T follicular helper cell (primary cell): ENCODE data around the gene MMP17.

Source experiments
- DNase-seq: peaks from one replicate; pipeline ENCODE4 v3.0.0-alpha.2; 2020; ENCODE audit warnings: low read depth

MMP17 gene

DNA sequence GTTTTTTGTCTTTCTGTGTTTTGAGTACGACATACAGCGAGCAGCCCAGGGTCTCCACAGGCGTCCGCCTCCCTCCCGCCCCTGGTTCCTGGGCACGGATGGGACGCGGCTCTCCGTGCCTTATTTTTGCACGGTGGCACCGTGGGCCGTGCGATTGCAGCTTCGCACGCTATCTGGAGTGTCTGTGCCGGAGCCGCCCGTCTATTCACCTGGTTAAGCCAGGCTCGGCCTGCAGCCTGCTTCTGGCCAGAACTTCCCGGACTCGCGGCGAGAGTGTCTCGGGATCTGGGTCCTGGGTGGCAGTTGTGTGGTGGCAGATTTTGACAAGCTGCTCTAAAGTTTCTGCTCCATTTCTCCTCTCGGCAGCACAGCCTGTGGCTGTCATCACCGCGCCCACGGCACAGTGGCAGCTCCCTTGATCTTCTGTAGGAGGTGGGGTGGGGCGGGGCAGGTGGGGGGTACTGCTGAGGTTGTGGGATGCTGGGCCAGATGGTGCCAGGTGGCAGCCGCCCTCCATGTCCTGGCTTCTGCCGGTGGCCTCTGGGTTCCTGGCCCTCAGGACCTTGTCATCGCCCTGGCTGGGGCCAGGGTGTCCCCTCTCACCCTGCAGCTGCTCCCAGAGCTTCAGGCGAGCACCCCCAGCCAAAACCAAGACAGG is 2.9 kb downstream of the MMP17 start:
- no peak for DNase-seq

DNA sequence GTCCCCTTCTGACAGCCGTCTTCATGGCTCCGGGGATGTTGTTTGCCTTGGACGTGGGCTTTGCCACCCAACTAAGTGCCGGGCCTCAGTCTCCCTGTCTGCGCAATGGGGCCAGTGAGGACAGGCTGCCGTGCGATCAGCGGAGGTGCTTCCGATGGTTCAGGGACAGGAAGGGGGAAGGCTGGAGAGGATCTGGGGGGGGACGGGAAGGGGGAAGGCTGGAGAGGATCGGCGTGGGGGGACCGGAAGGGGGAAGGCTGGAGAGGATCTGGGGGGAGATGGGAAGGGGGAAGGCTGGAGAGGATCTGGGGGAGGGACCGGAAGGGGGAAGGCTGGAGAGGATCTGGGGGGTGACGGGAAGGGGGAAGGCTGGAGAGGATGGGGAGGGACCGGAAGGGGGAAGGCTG is 3.4 kb downstream of the MMP17 start:
- DNase-seq, result no peak

DNA sequence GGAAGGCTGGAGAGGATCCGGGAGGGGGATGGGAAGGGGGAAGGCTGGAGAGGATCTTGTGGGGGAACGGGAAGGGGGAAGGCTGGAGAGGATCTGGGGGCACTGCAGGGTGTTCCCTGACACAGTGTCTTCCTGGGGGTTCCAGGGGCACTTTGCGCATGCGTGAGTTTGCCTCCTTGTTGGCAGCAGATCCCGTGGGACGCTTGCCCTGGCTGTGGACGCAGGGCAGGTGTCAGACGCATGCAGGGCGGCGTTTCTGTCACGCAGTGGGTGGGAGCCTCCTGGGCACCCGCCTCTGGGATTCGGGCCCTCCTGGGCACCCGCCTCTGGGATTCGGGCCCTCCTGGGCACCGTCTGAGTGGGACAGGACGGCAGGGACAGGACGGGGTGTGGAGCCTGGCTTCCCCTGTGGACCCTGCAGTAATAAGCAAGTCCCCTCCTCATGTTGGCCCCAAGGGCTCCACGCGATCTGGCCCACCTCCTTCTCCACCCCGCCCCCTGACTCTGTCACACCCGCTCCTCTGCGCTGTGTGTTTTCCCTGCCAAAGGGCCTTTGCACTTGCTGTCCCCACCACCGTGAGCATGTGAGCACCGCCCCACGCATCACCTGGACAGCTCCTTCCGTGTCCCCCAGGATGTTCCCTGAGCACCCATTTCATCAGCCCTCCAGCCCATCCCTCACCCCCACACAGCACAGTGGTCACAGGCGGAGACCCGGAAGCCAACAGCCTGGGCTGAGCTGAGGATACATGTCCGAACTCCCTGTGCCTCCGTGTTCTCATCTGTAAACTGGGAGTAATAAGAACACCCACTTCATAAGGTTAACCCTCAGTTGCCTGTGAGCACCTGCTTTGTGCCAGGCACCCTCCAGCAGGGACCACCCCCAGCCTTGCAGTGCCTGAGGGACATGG is 4.4 kb downstream of the MMP17 start:
- no peak for DNase-seq

DNA sequence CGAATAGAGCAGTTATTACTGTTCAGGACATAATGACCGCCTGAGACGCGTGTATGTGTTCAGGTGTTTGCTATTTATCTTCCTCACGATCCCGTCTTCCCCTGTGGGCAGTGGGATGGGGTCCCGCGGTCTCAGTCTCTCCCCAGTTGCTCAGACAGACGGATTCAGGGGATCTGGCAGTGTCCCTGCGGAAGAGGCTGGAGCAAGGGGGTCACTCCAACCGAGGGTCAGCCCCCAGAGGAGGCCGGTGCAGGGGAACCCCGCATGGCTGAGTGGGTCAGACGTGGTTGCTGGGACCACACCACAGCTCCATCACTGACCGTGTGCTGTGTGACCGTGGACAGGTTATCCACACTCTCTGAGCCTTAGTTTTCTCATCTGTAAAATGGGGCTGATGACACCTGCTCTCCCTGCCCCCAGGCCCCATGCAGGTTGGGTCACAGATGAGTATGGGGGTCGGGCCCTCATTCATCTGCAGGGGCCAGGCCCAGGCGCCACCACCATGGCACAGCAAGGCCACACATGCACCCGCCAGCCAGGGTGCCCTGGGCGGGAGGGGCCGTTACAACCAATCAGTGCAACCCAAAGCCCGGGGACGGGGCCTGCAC is 5.2 kb downstream of the MMP17 start:
- no peak for DNase-seq

DNA sequence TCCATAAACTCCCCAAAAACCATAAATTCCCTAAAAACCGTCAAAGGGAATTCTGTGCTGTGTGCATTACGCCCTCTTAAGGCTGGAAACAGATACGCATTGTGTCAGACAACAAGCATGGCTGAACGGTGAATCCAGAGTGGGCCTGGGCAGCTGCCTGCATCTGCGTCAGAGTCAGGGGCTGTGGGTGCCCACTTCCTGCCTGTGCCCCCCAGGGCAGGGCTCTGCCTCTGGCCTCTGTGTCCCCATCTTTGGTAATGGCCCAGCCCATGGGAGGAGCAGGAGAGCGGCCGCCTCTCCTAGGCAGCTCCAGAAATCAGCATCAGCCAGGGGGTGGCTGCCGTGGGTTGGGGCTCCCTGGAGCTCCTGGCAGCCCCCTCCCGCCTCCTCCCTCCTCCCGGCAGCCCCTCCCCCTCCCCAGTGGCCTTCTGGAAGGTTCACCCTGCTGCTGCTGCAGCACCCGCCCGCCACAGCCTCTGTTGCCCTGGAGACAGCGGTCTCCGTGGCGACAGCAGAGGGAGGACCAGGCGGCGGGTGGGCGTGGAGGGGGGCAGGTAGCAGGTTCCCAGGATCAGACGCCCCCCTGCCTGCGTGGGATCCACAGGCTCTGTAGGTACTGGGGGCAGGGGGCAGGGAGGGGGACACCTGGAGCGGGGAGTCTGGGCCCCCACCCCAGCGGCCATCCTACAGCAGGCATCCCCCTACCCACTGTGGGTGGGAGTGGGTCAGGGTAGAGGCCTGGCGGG is 5.9 kb downstream of the MMP17 start:
- no peak for DNase-seq

DNA sequence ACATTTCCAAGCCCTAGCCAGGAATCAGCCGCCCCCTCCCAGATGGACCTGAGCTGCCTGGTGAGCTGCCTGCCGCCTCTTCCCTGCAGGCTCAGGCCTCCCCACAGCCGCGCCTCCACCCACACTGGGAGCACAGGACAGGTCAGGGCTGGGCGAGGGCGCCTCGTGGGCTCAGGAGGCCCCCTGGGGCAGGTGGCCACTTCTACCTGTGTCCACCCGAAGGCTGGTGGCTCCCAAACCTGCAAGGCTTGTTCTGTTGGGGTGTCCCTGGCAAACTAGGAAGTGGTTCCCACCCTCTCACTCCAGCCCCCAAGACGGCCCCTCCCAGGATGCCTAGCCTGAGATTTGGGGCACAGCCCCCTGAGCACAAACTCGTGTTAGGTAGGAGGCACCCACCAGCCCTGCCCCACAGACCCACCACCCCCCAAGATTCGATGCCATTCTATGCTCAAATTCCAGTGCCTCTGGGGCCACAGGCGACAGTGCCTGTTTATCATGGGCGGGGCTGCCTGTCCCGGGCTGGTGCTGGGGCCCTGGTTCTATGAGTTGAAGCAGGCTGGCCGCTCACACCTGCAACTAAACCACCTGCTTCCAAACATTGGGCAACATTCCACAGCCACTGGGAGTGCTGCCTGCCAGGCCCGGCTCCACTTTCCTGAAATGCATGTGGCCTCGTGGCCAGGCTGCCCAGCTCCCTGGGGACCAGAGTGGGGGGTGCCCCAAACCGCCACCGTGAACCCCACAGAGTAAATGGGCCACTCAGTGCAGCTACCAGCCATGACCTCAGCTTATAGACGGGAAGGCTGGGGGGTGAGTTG is 6.8 kb downstream of the MMP17 start:
- DNase-seq, result no peak

DNA sequence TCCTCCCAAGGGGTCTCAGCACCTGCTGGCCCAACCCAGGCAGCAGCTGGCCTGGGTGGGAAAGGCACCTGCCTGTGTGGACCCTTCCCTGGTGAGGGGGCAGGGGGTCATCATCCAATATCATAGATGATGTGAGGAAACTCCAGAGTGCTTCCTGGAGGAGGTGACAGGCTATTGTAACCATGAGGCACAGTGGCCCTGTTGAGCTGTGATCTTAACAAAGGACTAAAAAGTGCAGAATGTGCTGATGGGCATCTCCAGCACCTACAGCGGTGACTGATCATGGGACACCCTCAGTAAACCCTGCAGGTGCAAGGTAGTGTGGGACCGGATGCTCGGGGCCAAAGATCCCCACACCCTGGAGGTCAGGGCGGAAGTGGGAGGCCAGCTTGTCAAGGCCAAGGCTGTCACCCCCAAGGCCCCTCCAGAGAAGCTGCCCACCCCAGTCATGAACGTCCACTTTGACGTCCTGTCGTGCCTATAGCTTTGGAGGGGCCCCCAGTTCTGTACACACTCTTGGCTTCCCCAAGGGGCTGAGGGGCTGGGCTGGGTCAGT is 7.5 kb downstream of the MMP17 start:
- DNase-seq, result no peak

DNA sequence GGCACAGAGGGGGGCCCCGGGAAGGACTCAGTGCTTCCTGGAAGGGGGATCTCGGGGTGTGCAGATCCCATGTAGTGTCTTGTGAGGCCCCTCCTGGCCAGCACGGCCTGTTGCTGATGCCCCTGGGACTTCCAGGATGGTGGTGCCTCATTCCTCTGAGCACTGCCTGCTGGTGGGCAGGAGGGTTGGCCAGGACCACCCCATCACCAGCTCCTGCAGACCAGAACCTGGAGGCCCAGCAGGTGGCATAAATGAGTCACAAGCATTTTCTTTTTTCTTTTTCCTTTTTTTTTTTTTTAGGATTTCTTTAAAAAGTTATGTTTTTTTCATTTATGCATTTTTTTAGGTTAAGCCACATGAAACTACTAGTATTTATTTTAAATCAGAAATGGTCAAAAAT is 8.0 kb downstream of the MMP17 start:
- no peak for DNase-seq

DNA sequence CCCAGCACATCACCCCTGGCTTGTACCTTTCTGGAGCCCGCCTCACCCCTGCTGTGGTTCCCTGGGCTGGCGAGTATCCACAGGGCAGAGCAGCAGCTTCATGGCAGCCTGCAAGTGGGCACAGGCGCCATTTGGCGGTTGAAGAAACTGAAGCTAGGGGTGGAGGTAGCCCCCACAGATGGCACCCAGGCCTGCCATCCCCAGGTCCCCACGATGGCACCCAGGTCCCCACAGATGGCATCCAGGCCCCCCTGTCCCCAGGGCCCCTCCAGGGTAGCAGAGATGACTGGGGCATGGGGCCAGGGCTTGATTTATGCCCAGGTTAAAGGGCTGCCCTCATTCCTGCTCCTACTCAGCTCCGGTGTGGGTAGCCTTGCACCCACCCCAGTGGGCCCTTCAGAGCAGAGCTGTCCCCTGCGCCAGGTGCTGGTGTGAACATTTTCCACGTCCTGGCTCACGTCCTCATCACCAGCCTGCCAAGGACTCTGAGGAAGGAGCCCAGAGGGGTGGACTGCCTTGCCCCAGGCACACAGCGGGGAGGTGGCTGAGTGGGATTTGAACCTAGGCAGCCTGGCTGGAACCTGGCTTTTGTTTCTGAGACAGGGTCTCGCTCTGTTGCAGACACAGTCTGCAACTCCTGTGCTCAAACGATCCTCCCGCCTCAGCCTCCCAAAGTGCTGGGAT is 8.7 kb downstream of the MMP17 start:
- DNase-seq, result no peak

DNA sequence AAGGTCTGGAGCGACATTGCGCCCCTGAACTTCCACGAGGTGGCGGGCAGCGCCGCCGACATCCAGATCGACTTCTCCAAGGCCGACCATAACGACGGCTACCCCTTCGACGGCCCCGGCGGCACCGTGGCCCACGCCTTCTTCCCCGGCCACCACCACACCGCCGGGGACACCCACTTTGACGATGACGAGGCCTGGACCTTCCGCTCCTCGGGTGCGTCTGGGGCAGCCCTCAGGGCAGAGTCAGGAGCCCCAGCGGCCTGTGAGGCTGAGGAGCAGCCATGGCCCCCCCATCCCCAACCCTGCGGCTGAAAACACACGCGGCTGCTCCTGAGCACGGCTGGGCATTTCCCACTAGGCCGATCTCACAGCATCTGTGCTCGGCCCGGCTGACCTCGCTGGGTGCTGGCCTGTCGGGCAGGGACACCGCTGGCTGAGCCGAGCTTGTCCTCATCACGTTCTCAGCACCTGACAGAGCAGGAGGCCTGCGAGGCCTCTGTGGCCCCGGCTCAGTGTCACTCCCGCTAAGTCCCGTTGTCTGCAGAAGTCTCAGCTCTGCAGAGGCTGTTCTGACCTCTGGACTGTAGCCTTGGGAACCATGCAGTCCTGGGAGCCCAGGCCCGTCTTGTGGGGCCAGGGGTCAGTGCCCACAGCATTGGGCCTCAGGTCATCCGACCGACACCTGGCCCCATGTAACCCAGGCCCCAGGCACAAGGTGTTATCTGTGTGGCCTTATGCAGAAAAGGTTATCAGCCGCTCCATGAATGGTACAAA is 12.6 kb downstream of the MMP17 start:
- DNase-seq, result no peak

DNA sequence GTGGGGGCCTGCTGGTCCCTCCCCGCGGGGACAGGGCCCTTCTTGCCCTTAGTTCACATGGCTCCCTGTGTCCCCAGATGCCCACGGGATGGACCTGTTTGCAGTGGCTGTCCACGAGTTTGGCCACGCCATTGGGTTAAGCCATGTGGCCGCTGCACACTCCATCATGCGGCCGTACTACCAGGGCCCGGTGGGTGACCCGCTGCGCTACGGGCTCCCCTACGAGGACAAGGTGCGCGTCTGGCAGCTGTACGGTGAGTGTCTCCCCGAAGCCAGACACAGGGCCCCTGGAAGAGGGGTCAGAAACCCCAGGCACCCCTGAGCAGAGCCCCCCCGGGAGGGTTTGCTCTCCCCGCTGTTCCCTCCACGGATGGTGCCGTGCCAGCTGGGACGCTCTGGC is 13.4 kb downstream of the MMP17 start:
- no peak for DNase-seq

DNA sequence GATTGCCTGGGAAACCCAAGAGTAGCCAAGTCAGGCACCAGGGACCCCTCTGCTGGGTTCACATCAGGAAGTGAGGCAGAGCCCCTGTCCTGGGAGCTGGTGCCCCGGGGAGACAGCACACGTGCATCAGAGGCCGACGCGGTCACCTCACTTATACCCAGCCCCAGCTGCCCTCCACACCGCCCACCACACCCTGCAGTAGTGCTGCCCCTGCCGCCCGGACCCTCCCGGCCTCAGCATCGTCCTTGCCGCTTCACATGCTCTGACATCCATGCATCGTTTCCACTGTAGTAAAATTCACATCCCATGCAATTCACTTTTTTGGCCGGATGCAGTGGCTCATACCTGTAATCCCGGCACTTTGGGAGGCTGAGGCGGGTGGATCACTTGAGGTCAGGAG is 14.0 kb downstream of the MMP17 start:
- no peak for DNase-seq

DNA sequence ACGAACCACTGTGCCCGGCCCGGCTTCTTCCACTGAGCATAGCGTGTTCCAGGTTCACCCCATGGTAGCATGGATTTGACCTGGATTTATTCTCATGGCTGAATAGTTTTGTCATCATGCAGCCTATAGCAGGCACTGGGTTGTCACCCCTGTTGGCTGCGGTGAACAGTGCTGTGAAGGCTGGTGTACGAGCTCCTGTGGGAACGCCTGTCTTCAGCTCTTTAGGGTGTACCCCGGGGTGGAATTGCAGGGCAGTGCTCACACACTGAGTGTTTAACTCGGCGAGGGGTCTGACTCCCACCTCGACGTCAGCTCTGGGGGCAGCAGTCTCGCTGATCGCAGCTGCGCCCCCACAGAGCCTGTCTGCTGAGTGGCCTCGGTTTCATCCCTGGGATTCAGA is 15.3 kb downstream of the MMP17 start:
- DNase-seq, result no peak

DNA sequence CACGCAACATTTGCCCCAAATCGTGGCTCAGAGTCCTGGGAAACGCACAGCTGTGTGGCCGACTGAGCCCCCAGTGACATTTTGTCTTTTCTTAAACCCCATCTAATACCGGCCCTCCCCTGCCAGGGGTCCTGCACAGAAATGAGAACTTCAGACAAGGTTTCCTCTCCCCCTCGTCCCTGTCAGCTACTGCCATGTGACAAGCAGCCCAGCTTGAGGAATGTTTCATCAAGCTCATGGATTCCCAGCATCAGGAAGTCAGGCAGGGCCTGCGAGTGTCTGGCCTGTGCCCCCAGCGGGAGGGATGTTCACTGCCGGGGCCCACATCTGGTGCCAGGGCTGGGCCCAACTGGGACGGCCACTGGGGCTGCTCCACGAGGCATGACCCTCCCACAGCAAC is 15.9 kb downstream of the MMP17 start:
- no peak for DNase-seq

DNA sequence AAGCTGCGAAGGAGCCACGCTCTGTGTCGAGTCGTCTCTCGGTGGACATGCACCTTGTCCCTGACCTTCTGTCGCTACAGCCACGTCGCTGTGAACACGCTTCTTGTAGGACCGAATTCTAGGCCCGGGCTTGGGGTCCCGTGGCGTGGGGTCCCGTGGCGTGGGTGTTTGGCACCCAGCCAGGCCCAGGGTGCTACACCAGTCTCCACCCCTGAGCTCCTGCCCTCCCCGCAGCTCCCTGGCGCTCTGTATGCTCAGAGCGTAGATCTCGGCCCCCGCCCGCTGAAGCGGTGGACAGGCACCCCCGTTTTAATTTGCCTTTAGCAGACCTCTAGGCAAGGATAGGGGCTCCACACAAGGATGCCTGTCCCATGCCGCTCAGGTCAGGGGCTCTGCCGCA is 16.5 kb downstream of the MMP17 start:
- no peak for DNase-seq

DNA sequence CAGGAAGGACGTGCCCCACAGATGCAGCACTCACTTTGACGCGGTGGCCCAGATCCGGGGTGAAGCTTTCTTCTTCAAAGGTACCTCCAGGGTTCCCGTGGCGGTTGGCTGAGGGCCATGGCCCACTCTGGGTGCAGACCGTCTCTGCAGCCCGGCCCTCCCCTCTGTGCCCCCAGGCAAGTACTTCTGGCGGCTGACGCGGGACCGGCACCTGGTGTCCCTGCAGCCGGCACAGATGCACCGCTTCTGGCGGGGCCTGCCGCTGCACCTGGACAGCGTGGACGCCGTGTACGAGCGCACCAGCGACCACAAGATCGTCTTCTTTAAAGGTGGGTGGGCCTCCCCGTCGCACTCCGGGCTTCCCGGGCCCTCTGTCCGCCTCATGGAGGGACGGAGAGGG is 16.9 kb downstream of the MMP17 start:
- no peak for DNase-seq

DNA sequence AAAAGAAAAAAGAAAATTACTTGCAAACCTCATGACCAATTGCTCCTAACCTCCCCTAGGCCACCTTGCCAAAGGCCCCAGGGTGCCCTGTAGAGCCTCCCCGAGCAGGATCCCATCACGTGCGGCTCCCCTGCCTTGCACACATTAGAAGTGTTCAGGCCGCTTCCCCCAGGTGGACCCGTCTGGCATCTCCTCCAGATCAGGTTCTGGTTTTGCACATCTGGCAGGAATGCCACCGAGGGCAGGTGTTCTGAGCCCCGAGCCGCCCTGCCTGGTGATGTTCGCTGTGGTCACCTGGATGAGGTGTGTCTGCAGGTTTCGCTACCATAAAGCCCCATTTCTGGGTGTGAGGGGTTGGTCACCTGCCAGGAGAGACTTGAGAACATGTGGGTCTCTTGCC is 19.3 kb downstream of the MMP17 start:
- DNase-seq, result no peak

DNA sequence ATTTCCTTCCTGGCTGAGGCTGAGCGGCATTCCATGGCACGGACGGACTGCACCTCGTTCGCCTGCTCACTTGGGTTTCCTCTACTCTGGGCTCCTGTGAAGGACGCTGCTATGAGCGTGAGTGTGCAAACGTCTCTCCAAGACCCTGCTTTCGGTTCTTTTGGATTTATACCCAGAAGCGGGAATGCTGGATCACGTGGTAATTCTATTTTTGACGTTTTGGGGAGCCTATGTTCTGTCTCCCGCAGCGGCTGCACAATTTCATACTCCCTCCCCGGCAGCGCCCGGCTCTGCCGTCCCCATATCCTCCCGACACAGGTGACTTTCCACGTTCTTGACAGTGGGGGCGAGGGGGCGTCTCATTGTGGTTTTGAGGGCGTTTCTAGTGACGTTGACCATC is 20.6 kb downstream of the MMP17 start:
- no peak for DNase-seq

DNA sequence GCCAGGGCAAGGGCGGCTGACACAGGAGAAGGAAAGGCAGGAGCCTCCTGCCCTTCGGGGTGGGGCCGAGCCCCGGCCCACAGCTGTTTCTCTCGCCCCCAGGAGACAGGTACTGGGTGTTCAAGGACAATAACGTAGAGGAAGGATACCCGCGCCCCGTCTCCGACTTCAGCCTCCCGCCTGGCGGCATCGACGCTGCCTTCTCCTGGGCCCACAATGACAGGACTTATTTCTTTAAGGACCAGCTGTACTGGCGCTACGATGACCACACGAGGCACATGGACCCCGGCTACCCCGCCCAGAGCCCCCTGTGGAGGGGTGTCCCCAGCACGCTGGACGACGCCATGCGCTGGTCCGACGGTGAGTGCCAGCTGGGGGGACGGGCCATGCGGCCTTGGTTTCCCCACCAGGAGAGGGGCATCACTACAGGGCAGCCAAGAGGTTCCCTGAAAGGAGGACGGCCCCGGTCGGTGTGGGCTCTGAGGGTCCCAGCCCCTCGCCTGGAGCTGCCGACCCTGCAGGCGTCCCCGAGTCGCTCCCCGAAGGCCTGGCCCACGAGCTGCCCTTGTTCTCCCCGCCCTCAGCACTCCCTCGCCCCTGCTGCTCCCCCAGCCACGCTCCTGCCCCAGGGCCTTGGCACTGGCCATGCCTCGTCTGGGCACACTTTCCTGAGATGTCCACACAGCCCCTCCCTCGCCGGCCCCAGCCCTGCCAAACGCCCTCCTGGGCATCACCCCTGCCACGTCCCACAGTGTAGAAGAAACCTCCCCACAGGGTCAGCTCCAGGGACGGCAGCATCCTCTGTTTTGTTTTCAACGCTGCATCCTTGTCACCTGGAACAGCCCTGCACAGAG is 21.7 kb downstream of the MMP17 start:
- DNase-seq, result no peak
